Stomach (tissue), 9 donors: ENCODE measurements around the gene ZSWIM5. TPM values are rescaled to one million over a fixed set of nuclear protein-coding genes. Genes with fewer than 3 reads are reported as not detected.
A peak's percentile ranks its signal among the peaks of the same experiment; 100 is the strongest.

Experiments used
- DNase-seq, 2 donors: peaks; one replicate each; pipeline versions ENCODE4 v3.0.0 to v3.0.0-alpha.2; 2013 to 2019
- H3K27ac ChIP-seq, 5 donors: fragments of 200-600 bp in 4 of 5; sonication (generic) in 4 of 5; one replicate each; pipeline ENCODE4 v1.5.1; 2013 to 2019; ENCODE audit warnings: mild to moderate bottlenecking in 1 of 5, moderate library complexity in 1 of 5
- H3K27me3 ChIP-seq, 3 donors: fragments of 200-600 bp; sonication (generic); one replicate each; pipeline ENCODE4 v1.5.1; 2017 to 2019; ENCODE audit warnings: mixed run types in 1 of 3
- H3K36me3 ChIP-seq, 4 donors: fragments of 200-600 bp; sonication (generic); 1 replicate in 3 of 4; 2 replicates in 1 of 4; pipeline ENCODE4 v1.5.1; 2016 to 2019
- H3K4me1 ChIP-seq, 4 donors: fragments of 200-600 bp; sonication (generic); one replicate each; pipeline ENCODE4 v1.5.1; 2016 to 2019
- H3K4me3 ChIP-seq, 4 donors: fragments of 200-600 bp; sonication (generic) in 3 of 4; one replicate each; pipeline ENCODE4 v1.5.1; 2016 to 2019; ENCODE audit warnings: mild to moderate bottlenecking in 1 of 4
- H3K9me3 ChIP-seq, 4 donors: fragments of 200-600 bp; sonication (generic); one replicate each; pipeline ENCODE4 v1.5.1; 2016 to 2019
- EP300 ChIP-seq: sonication (generic); formaldehyde crosslinking; IDR thresholded peaks from one replicate; pipeline ENCODE4 v1.6.1; 2017; ENCODE audit warnings: antibody characterized with exemption
- POLR2A ChIP-seq, 4 donors: fragments of 450-650 bp; IDR thresholded peaks; one replicate each; pipeline ENCODE4 v1.6.1; 2016; ENCODE audit warnings: antibody characterized with exemption in 4 of 4, control low read depth in 2 of 4, mild to moderate bottlenecking in 1 of 4, moderate library complexity in 1 of 4
- POLR2AphosphoS5 ChIP-seq, 3 donors: sonication (generic); formaldehyde crosslinking; IDR thresholded peaks; one replicate each; pipeline ENCODE4 v1.6.1; 2016; ENCODE audit warnings: antibody characterized with exemption in 3 of 3
- WGBS, 5 donors: extraction: QIAGEN DNeasy Blood & Tissue Kit in 3 of 5; methylation state at CpG; one replicate each; pipeline versions ENCODE4 v1.1.5 to v1.1.7; 2013 to 2018; 5-methylcytosine and 5-hydroxymethylcytosine counted together
- intact Hi-C: fragments of 100-400 bp; cut with DNase I; formaldehyde crosslinking; loops from one replicate; pipeline ENCODE4 v1.15.1; 2023; ENCODE audit warnings: low total_unique reads
- polyA plus RNA-seq, 3 donors: library from polyadenylated mRNA; stranded (reverse); fragments of 200-250 nt; gene quantifications; one replicate each; pipeline ENCODE4 v1.2.3, GENCODE V29; 2013
- total RNA-seq, 5 donors: library from RNA; depleted of rRNA; stranded (reverse); fragments of >200 nt; gene quantifications; one replicate each; pipeline versions ENCODE4 v1.1.0 to v1.2.3, GENCODE V29; 2014 to 2016
- TF ChIP-seq, protein P1 (sequence below), 7 experiments: fragments of 450-650 bp in 4 of 7; fragments of 200-600 bp in 3 of 7; sonication (generic) in 3 of 7; IDR thresholded peaks; one replicate each; pipeline ENCODE4 v1.5.1; 2016 to 2019; ENCODE audit warnings: antibody characterized with exemption in 7 of 7, control low read depth in 2 of 7, mild to moderate bottlenecking in 1 of 7
- donor health status: healthy with polysubstance abuse.
- donor health status: Bipolar disorder and iron deficiency.
- donor health status: healthy.

The ZSWIM5 gene
- total and polyA plus RNA-seq, 8 donors: 0.45 to 10.1 (median 0.87) TPM

DNA sequence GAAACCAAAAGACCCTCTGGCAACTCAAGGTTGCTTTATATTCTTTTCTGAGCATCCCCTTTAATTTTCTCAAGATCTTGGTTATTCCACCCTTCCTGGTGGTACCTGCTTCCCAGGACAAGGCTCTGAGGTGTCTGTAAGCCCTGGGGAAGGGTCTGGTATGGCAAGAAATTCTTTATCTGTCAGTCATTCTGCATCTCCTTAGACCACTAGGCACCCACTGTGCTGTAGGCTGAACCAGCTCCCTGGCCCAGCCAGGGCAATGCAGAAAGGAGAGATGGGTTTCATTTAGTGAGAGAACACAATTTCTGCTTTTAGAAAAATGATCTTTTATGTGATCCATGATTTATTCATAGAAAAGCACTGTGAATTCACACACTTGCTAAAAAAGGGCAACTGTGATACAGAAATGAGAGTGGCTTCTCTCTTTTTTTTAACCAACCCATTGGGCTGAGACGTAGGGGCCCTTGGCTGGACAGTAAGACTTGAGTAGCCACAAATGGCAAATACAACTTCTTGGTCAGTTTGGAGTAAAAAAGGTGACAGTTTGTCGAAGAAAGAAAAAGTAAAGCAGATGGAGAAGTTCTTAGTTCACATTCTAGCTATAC, 190.2 kb downstream of the ZSWIM5 start:
- intact Hi-C loops: loop anchor here (5.0 to 10.0 kb wide), 2 partner anchors 286 to 479 kb away; partner anchors contain the start of gene TESK2
- no peak for DNase-seq

DNA sequence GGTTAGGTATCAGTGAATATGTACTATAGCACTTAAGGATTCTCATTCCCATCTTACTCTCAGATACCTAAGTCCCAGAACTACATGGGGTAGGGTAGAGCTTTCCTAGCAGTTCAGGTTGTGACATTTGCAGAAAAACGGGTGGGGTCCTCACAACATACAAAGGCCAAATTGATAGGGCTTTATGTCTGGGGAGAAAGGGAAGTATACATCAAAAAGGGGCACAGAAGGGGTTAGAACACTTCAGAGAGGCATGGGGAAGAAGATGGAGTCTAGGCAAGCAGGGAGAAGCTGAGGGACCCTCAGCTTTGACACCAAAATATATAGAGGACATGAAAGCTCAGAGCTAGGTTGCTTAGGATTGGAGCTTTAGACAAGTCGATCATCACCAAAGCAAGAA, 190.7 kb downstream of the ZSWIM5 start:
- intact Hi-C loops: loop anchor here (5.0 to 10.0 kb wide), 2 partner anchors 287 to 479 kb away; partner anchors contain the start of gene TESK2
- no peak overlapping the region for H3K27ac ChIP-seq
- H3K4me1 ChIP-seq: peaks cover 15 to 39% (median 38%) of the 10 kb centered on the region in 4 donors
- DNase-seq: no peak
- H3K4me3 ChIP-seq: no peak overlapping the region
- no peak for TF ChIP-seq POLR2A (IDR thresholded peaks at IDR 0.05)
- no peaks in the 10 kb centered on the region for H3K9me3 ChIP-seq
- peaks cover 4 to 24% (median 21%) of the 10 kb centered on the region in 4 donors for H3K36me3 ChIP-seq
- 57 to 84% (median 66%) methylated on average over 2 of the region's 2 CpGs for WGBS, 5 donors
- no peaks in the 10 kb centered on the region for H3K27me3 ChIP-seq

More for the DNA sequence above, 190.2 kb downstream of the ZSWIM5 start:
- Histone ChIP-seq H3K4me3 (no peak overlapping the region), H3K4me1 (peaks cover 15 to 39% (median 38%) of the 10 kb centered on the region in 4 donors), H3K27me3 (no peaks in the 10 kb centered on the region), H3K27ac (no peak overlapping the region), H3K9me3 (no peaks in the 10 kb centered on the region), H3K36me3 (peaks cover 4 to 24% (median 21%) of the 10 kb centered on the region in 4 donors)
- TF ChIP-seq POLR2AphosphoS5 (IDR thresholded peaks at IDR 0.05) (no peak), POLR2A (IDR thresholded peaks at IDR 0.05) (no peak), EP300 (no peak)
- TF ChIP-seq, protein P1, sequence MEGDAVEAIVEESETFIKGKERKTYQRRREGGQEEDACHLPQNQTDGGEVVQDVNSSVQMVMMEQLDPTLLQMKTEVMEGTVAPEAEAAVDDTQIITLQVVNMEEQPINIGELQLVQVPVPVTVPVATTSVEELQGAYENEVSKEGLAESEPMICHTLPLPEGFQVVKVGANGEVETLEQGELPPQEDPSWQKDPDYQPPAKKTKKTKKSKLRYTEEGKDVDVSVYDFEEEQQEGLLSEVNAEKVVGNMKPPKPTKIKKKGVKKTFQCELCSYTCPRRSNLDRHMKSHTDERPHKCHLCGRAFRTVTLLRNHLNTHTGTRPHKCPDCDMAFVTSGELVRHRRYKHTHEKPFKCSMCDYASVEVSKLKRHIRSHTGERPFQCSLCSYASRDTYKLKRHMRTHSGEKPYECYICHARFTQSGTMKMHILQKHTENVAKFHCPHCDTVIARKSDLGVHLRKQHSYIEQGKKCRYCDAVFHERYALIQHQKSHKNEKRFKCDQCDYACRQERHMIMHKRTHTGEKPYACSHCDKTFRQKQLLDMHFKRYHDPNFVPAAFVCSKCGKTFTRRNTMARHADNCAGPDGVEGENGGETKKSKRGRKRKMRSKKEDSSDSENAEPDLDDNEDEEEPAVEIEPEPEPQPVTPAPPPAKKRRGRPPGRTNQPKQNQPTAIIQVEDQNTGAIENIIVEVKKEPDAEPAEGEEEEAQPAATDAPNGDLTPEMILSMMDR (IDR thresholded peaks at IDR 0.05): no peak
- WGBS, 5 donors: 78 to 94% (median 85%) methylated on average over 2 of the region's 2 CpGs

DNA sequence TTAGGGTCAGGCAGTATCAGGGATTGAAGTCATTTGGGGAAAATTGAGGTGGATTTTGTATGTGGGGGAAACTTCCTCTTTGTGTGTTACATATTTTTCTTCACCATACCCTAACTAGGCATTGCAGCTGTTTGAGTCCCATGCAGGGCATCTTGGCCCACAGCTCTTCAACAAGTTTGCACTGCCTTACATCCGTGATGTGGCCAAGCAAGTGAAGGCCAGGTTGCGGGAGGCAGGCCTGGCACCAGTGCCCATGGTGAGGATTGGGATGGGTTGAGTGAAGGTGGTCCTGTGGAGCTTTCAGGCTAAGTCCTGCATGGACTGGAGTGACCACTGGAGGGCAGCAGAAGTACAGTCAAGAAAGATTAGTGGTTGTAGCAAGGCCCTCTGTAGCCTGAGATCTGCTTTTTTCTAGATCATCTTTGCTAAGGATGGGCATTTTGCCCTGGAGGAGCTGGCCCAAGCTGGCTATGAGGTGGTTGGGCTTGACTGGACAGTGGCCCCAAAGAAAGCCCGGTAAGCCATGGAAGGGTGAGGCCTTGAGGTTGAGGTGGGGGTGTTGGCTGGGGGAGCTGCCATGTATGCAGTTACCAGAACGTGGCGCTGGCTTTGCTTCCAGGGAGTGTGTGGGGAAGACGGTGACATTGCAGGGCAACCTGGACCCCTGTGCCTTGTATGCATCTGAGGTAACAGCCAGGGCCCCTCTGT, 191.9 kb downstream of the ZSWIM5 start:
- Histone ChIP-seq H3K9me3 (no peaks in the 10 kb centered on the region), H3K4me3 (no peak overlapping the region), H3K27ac (peak overlapping the region in 1 of 5 donors; percentile 2), H3K27me3 (no peaks in the 10 kb centered on the region), H3K4me1 (peaks cover 26 to 50% (median 49%) of the 10 kb centered on the region in 4 donors), H3K36me3 (peaks cover 4 to 26% (median 22%) of the 10 kb centered on the region in 4 donors)
- TF ChIP-seq, protein P1 (IDR thresholded peaks at IDR 0.05): peak in 6 of 7 experiments; percentile 37 to 89 (median 88)
- TF ChIP-seq POLR2AphosphoS5 (IDR thresholded peaks at IDR 0.05): peak in 1 of 3 donors; percentile 31
- TF ChIP-seq POLR2A (IDR thresholded peaks at IDR 0.05): no peak
- 36 to 42% (median 38%) methylated on average over 6 of the region's 6 CpGs for WGBS, 5 donors
- peak; percentile 81 to 94 for DNase-seq
- intact Hi-C loops: loop anchor here (5.0 to 10.0 kb wide), 2 partner anchors 288 to 480 kb away; partner anchors contain the start of gene TESK2

DNA sequence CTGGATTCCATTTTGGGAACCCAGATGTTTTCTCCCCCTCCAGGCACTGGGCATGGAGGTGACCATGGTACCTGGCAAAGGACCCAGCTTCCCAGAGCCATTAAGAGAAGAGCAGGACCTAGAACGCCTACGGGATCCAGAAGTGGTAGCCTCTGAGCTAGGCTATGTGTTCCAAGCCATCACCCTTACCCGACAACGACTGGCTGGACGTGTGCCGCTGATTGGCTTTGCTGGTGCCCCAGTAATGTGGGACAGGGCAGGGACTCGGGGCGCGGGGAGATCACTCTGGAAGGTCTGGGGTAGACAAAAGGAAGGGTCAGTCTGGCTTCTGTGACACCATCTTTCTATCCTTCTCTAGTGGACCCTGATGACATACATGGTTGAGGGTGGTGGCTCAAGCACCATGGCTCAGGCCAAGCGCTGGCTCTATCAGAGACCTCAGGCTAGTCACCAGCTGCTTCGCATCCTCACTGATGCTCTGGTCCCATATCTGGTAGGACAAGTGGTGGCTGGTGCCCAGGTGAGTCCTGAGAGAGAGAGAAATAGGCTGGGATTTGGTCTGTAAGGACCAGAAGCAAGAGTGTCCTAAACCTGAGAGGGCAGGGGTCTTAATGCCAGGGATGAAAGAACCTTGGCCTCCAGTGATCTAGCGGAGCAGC, 192.7 kb downstream of the ZSWIM5 start:
- intact Hi-C loops: loop anchor here (10.0 kb wide), 1 partner anchor 481 kb away; the partner anchor contains the start of gene TESK2
- Histone ChIP-seq H3K27me3 (no peaks in the 10 kb centered on the region), H3K9me3 (no peaks in the 10 kb centered on the region), H3K36me3 (peaks cover 12 to 34% (median 30%) of the 10 kb centered on the region in 4 donors), H3K27ac (peak overlapping the region in 2 of 5 donors; percentile 2 to 84), H3K4me3 (peak overlapping the region in 1 of 4 donors; percentile 92), H3K4me1 (peaks cover 30 to 57% (median 55%) of the 10 kb centered on the region in 4 donors)
- TF ChIP-seq, protein P1 (IDR thresholded peaks at IDR 0.05): no peak
- TF ChIP-seq POLR2A (IDR thresholded peaks at IDR 0.05) (no peak), EP300 (no peak), POLR2AphosphoS5 (IDR thresholded peaks at IDR 0.05) (no peak)
- 79 to 88% (median 86%) methylated on average over 11 to 12 of the region's 12 CpGs for WGBS, 5 donors
- no peak for DNase-seq
